Activated T-helper 9 cell treated with anti-CD3 and anti-CD28 coated beads, Interleukin-2, amount 50 U/mL, for 16 hours (primary cell): ENCODE measurements around the gene CRACDL.

Source experiments
- DNase-seq: peaks from one replicate; pipeline ENCODE4 v3.0.0-alpha.2; 2020; ENCODE audit warnings: low read depth

The CRACDL gene, protein sequence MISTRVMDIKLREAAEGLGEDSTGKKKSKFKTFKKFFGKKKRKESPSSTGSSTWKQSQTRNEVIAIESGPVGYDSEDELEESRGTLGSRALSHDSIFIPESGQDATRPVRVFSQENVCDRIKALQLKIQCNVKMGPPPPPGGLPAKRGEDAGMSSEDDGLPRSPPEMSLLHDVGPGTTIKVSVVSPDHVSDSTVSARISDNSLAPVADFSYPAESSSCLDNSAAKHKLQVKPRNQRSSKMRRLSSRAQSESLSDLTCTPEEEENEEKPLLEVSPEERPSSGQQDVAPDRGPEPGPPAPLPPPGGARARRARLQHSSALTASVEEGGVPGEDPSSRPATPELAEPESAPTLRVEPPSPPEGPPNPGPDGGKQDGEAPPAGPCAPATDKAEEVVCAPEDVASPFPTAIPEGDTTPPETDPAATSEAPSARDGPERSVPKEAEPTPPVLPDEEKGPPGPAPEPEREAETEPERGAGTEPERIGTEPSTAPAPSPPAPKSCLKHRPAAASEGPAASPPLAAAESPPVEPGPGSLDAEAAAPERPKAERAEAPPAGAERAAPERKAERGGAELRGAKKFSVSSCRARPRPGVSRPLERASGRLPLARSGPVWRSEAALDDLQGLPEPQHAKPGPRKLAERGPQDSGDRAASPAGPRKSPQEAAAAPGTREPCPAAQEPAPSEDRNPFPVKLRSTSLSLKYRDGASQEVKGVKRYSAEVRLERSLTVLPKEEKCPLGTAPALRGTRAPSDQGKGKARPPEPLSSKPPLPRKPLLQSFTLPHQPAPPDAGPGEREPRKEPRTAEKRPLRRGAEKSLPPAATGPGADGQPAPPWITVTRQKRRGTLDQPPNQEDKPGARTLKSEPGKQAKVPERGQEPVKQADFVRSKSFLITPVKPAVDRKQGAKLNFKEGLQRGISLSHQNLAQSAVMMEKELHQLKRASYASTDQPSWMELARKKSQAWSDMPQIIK

DNA sequence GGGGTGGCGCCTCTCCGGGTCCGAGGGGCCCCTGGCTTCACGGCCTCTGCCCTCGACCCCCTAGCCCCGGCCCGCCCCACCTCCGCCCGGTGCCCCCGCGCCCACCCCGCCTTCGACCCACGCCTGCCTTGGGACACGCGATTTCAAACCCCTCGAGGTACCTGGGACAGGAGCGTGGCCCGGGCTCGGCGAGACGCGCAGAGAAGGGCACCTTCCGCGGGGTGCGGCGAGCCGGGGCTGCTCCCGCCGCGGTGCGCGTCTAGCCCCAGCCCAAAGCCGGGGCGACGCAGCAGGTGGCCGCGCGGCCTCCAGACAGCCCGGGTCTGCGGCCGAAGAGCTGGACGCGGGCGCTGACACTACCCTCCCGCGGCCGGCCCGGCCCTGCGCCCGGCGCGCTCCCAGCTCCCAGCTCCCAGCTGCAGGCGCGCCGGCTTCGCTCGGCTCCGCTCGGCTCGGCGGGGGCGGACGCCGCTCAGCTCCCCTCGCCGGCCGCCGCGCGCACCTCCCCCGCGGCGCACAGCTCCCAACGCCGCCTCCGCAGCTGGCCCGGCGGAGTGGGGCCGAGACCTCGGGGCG lies at the start of gene CRACDL:
Gene CRACDL, minus strand, starts transcription at position 449 of the 576 bp plus-strand sequence. CDS start 89,425 bp downstream, outside the sequence.
- DNase-seq, result no peak

DNA sequence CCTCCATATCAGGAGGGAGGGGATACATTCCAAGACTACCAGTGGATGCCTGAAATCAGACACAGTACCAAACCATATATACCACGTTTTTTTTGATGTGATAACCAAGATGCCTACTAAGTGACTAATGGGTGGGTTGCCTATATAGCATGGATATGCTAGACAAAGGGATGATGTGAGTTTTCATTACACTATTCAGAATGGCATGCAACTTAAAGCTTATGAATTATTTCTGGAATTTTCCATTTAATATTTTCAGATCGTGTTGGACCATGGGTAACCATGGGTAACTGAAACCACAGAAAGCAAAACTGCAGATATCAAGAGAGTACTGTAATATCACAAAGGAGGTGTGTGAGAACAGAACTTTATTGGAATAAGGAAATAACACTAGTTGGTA lies 39.6 kb upstream of the CRACDL start:
- no peak for DNase-seq

DNA sequence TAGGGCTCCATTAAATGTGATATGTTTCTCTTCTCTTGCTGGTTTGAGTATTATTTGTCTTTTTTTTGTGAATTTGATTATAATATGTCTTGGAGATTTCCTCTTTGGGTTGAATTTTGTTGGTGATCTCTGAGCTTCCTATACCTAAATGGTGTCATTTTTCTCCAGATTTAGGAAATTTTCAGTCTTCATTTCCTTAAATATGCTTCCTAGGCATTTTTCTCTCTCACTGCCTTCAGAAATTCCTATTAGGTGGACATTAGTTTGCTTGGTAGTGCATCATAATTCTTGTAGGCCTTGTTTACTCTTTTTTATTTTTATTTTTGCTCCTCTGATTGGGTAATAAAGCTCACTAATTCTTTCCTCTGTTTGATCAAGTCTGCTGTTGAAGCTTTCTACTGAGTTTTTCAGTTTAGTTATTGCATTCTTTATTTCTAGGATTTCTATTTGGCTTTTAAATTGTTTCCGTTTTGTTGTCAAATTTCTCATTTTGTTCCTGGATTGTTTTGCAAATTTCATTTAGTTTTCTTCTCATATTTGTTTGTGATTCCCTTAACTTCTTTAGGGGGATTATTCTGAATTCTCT lies 36.6 kb upstream of the CRACDL start:
- no peak for DNase-seq

DNA sequence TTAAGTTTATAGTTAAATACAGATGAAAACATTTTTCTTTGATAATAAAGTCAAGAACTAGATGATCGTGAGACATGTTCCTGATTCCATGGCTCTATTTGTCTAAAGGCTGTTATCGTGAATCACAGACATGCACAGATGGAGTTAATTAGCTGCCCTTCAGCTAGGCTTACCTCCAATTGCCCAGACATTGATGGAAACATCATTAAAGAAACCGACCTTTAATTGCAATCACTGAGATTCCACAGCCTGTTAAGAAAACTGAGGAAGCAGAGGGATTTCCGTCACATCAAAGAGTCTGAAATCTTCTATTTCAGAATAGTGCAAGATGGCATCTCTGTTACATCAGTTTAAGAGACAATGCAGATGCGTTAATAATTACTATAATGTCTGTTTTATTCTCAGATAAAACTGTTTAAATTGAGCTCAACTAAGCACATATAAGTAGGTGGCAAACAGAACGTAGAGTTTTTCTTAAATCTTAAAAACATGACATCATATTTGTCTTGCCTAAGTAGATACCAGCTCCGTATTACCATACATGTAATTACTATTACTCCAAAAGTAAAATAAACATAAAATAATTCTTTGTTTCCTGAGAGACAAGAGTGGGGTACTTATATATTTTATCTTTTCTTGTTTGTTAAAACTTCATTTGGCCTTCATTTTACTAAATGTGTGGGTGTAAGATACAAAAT lies 23.9 kb upstream of the CRACDL start:
- DNase-seq, result no peak

DNA sequence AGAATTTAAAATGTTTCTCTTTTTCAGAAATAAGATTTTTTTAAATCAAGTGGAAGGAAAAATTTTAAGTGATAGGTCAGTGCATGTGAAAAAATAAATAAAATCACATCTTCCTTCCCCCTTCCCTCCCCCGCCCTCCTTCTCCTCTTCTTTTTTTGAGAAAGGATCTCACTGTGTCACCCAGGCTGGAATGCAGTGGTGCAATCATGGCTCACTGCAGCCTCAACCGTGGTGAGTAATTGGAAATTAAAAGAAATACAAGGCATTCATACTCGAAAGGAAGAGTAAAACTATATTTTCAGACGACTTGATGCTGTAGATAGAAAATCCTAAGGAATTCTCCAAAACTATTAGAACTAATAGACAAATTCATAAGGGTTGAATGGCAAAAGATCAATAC lies 16.9 kb upstream of the CRACDL start:
- no peak for DNase-seq

DNA sequence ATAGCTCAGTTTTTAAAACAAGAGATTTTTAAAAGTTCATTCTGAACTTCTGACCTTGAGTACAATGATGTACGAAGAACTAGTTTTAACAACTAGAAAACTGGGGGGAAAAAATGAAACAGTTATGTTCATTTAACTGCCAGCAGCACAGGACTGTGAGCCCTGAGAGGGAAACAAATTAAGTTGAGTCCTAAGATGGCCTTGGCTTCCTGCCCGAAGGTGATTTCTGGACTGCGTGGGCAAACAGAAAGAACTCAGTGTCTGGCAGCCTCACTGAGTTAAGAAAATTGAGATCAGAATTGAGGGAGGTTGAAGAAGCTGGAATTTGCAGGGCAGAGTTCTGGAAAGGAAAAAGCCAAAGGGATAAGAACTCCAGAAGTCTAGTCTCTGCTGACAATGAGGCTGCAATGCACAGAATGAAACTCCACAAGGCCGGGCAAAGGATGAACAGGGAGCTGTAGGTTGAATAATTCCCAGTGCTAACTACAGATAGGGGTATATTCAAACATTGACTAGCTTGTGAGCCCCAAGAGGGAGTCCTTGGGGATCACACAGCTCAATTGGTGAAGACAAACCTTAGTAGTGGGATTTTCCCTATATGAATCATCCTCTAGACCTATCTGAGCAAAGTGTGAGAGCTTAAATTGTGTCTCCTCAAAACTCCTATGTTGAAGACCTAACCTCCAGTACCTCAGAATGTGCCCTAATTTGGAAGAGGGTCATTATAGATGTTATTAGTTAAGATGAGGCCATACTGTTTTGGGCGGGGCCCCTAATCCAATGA lies 13.1 kb upstream of the CRACDL start:
- no peak for DNase-seq

DNA sequence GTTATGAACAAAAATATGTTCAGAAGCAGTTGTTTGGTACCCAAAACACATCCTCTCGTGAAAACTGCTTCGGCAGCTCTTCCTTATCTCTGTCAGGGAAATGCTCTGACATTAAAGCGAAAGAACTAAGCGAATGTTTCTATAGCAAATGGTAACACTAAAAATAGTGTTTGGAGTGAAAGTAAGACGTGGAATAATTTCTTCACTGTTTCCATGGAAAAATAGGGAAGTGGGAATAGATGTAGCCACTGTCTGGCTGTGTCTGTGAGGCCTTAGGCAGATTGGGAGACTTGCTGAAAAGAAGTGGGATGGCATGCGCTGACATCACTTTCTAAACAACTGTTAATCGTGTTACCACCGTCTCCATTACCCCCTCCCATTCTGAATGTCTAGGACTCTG lies 11.5 kb upstream of the CRACDL start:
- DNase-seq, result no peak

DNA sequence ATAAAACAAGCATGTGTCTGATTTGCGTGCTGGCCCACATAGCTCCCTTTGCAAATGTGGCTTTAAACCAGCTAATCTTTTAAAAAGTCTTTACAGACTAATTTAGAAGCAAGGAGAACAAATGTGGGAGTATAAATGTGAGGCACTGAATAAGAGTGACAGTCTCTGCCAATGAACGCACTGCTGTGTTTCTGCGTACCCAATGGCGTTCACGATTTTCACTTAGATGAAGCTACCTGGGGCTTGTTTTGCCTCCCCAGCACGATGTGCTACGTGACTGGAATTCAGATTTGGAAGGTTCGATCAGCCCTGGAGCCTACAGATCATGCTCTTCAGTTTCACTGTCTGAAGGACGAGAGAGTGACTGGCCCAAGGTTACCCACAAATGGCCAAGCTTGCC lies 10.8 kb upstream of the CRACDL start:
- no peak for DNase-seq

DNA sequence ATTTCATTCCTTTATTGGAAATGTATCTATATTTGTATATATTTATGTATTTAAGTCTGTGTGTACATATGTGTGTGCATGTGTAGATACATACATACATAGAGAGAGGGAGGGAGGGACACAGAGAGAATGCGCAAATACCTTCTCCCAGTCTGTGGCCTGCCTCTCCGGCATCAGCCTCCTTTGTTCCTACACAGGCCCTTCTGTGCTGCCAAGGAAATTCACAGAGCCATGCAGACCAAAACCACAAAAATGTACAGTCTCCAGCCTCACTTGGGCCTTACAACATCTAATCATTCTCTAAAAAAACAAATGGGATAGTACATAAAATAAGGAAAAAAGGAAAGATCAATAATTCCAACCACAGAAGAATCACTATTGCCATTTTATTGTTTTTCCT lies 8.8 kb upstream of the CRACDL start:
- no peak for DNase-seq

DNA sequence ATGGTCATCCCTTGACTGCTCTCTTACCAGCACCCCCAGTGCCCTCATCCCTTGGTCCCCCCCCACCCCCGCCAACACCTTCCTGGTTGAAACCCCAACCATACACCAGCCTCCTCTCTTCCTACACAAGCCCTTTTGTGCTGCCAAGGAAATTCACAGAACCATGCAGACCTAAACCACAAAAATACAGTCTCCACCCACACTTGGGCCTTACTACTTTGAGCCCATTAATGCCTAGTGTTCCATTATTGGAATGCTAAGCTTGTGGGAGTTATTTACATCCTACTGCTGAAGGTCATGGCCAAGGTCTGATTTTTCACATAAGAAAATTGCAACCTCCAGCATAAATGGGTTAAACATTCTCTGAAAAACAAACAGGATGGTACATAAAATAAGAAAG lies 4.1 kb upstream of the CRACDL start:
- no peak for DNase-seq

DNA sequence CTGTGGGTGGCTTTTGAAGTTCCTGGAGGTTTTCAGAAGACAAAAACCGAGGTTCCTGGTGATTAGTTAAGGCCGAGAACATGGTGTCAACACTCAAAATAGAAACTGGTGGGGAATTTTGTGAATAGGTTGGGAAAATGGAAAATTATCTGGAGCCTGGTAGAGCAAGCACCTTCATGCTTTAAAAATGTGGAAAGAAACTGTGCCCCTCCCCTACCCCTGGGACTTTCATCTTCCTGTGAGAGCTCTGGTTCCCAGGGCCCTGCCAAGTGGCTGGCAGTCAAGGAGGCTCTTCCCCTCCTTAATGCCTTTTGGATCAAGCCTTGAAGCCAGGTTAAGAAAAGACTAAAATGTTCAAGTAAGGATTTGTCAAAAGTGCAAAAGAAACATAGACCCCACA lies 1.9 kb upstream of the CRACDL start:
- no peak for DNase-seq

DNA sequence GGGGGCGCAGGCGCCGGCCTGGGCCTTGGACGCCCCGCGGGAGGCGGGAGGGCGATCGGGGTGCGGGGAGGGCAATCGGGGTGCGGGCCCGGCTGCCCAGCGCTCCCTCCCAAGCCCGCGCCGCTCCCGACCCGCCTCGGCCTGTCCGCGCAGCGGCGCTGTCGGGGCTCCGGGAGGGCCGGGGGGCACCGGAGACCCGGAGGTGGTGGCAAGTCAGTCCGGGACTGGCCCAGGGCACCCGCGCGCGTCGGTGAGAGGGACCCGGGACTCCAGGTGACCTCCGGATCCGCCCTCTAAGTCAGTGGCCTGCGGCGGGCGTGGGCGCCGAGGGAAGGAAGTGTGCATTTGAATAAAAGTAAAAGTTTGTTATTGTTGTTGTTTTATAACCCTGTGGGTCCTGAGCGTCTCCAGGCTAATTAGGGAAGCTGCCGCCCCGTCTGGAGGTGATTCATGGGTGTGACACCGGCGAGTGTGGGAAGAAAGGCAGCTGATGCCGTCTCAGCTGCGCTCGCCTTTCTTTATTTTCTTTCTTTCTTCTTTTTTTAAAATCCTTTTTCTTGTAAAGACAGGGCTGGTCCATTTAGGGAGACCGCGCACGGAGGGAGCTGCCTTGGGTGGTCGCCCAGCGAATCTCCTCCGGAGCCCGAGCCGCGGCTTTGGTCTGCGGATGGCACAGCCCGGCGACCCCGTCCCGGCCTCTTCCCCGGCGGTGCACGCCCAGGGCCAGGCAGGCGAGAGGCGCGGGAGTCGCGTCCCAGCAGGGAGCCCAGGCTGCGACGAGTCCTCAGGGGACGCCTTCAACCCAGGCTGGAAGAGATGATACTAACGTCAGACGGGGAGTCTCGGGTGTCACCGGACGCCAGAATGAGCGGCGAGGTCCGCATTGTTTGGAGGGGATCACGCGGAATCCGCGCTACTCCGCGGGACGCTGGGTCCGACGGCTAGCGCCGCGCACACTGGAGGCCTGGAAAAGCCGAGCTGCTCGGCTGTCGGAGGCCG lies 627 bp upstream of the CRACDL start:
- no peak for DNase-seq

DNA sequence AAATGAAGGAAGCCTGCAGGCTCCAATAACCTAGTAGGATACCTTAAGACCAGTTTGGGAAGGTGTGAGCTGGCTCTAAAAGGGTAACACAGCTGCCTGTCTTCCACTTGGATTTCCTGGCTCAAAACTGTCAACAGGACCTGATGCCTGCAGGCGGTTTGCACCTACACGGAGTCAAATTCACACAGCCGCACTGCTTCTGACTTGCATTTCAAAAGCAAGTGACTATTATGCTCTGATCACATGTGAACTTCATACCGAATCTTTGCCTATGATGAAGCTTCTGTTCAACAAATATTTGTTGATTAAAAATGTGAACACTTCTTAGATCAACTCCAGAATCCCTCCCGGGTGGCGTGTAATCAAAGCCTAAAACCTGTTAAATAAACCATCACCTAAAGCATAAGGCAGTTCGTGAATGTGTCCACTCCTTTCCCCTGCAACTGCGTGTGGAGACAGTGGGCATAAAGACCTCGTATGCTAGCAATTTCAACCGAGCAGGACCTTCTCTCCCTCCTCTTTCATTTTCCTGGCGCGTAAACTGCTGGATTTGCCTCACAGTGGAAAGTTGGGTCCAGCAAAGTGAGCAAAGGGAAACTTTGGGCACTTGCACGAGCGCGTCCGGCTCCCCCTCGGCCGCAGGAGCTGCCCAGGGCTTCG lies 784 bp downstream of the CRACDL start:
- no peak for DNase-seq

DNA sequence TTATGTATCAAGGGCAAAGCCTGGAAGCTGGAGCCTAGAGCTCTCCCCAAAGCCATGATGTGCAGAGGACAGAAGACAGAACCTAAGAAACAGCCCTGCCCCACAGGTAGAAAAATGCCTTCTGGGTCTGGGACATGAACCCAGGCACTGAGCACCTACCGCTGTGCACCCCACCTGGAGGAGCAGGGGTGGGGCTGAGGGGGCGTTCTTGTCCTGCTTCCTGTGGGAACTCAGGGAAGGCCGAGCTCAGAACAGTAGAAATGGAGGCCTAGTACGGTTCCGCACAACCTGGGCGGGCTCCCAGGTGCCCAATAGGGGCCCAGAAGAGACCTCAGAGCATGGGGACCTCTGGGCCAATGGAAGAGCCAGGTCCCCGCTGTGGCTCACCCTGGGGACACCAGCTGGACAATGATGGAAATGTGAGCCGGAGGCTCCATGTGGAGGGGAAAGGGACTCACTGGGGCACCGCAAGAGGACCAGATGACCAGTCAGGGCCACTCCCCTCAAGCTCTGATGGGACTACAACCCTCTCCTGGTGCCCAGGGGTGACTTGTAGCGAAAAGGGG lies 3.2 kb downstream of the CRACDL start:
- DNase-seq, result no peak

DNA sequence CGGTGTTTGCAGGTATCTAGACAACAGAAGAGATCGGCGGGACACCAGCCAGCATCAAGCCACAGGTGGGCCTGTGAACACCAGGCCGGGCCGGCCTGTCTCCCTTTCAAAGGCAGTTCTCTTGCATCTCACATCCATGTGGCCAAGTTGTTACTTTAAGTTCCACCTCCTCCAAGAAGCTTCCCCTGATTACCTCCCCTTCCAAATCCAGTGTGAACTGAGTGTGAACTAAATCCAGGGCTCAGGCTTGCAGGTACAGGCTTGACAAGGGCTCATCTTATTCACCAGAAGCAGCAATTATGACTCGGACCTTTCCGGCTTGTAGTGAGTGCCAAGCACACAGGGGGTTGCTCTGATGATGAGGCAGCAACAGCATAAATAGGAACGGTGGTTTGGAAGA lies 3.9 kb downstream of the CRACDL start:
- DNase-seq, result no peak

DNA sequence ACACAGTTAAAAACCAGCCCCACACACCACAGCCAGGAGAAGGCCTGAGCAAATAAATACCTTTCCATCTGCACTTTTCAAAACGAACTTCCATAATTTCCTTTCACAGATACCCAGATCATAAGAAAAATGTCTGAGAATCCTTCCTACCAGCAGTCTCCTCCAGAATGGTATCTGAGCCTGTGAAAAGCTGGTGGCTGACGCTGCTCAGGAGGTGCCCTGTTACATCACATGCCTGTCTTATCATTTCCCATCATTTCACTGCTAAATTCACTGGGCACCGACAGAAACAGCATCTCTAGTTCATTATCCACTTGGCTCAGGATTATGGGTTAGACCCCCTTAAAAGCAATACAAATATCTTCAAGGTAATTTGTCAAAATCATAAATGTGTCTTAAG lies 4.4 kb downstream of the CRACDL start:
- DNase-seq, result no peak

DNA sequence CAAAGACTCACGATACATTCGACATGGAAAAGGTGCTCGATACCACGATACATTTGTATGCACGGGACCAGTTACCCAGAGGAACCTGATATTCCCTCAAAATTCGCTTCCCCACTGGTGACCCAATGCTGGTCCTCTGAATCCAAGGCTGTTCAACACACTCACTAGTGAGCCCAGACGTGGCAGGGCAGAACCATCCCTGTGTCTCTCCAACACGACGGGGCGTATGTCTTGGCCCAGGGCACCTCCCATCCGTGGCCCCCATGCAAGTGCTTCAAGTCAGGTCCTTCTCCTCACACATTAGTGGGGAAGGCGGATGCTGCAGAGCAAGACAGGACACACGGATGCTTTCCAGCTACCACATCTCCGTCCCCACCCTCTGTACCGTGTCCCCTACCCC lies 6.1 kb downstream of the CRACDL start:
- DNase-seq, result no peak

DNA sequence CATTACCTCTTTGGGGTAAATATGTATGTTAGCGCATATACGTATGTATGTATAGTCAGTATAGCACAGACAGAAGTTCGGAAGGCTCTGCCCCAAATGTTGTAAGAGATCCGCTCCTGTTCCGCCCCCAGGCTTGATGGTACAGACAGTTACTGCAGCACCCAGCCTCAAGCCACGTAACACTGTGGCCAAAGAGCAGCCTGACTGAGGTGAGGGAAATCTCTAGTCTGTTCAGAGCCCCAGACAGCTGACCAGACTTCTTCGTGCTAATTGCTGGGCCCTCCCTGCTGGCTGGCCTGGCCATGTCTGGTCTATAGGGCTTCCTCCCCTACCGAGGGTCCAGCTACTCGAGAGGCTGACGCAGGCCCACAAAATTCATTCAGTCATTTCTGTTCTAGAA lies 7.8 kb downstream of the CRACDL start:
- no peak for DNase-seq

DNA sequence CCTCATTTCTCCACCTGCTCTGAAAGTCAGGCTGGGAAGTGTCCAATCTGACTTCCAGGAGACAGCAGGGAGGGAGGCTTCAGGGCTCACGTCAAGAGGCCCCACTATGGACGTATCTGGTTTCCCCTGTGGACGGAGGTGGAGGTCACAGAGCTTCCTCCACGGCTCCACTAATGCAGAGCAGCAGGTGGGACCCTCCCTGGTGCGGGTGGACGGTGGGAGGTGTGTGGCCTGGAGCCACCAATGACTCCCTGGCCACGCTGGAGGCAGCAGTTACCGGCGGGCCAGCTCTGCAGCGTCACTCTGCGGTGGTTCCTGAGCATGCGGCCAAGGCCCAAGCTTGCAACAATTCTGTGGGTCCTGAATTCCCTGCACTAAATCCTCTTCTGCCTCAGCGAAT lies 9.0 kb downstream of the CRACDL start:
- no peak for DNase-seq
